GM21360 (cell line): ENCODE measurements around the gene GP1BA.

Experiments used
- ATAC-seq: cut with Tn5 transposase; IDR thresholded peaks from one replicate; pipeline ENCODE4 v1.9.1; 2021; ENCODE audit warnings: mild to moderate bottlenecking, moderate library complexity; ENCODE audit not compliant: unreplicated experiment

Gene GP1BA

DNA sequence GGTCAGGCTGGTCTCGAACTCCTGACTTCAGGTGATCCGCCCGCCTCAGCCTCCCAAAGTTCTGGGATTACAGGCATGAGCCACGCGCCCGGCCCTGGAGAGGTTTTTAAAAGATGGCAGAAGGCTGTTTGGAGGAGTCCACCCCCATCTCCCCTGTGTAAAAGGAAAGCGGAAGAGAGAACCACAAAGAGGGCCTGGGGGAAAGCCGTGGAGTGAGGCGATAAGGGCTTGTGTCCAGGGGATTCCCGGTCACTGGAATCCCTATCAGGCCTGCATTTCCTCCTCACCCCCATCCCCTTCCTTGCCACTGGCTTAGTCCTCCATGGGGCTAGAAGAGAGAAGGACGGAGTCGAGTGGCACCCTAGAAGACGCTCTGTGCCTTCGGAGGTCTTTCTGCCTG lies at the start of gene GP1BA:
TSS of gene GP1BA (plus strand) at position 315 of the 400 bp plus-strand sequence. CDS start 328 bp downstream, outside the sequence.
- no peak for ATAC-seq

DNA sequence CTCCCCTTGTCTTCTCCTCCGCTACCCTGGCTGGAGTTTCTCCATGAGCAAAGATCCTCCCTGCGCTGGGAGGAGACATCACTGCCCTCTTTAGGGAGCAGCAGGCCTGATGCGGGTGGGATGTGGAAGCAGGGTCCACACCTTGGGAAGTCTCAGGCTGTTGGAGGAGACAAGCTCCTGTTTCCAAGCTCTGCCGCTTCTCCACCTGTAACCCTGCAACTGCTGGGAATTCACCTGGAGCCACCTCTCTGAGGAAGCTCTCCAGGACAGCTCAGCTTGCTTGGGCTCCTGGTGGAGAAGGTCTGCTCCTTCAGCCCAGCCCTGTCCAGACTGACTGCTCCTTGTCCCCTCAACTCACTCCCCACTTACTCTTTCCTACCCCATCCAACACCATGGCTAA lies 47.6 kb upstream of the GP1BA start:
- no peak for ATAC-seq

DNA sequence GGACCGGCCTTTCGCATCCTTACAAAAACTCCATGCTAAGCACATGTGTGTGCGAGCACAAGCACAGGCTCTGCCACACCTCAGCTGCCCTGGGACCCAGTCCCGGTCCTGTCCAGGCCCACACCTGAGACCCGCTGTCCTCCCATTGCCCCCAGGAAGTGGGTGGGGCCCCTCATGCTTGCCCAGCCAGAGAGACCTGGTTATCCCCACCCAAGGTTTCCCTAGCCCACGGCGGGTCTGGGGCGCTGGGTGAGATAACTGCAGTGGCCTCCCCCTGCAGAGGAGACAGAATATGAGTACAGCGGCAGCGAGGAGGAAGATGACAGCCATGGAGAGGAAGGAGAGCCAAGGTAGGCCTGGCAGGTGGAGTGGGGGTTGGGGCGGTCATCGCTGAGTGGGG lies 45.2 kb upstream of the GP1BA start:
- no peak for ATAC-seq

DNA sequence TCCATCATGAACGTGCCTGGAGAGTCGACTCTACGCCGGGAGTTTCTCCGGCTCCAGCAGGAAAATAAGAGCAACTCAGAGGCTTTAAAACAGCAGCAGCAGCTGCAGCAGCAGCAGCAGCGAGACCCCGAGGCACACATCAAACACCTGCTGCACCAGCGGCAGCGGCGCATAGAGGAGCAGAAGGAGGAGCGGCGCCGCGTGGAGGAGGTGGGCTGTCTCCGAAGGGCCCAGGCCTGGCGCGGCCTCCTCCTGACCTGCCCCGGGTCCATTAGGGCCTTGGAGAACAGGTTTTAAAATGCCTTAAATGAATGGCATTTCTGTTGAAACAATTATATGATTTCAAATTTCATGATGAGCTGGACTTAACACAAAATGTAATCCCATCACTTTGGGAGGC lies 44.5 kb upstream of the GP1BA start:
- no peak for ATAC-seq

DNA sequence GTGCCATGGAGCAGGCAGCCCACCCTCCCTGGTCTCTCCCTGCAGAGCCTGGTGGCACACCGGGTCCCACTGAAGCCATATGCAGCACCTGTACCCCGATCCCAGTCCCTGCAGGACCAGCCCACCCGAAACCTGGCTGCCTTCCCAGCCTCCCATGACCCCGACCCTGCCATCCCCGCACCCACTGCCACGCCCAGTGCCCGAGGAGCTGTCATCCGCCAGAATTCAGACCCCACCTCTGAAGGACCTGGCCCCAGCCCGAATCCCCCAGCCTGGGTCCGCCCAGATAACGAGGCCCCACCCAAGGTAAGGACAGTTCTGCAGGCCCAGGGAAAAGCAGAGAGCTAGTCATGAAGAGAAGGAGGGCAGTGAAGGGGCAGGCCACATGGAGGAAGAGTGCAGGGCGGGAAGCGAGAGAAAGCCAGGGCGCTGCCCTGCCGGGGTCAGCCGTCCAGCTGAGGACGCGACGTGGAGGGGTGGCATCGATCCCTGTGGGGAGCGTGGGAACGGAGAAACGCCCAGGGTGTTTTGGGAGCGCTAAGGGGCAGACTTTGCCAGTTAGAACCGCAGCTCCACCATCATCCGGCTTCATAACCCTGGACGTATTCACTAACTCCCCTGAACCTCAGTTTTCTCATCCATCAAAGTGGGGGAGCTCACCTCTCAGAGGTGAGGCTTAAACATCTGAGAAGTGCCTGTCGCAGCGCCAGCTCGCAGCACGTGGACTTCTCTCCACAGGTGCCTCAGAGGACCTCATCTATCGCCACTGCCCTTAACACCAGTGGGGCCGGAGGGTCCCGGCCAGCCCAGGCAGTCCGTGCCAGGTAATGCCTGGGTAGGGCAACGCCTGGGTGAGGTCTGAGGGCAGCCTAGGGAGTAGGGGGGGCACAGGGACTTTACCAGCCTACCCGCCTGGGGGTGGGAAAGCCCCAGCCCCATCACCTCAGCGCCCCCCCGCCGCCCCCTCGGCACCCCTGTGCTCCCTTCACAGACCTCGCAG lies 40.4 kb upstream of the GP1BA start:
- no peak for ATAC-seq

DNA sequence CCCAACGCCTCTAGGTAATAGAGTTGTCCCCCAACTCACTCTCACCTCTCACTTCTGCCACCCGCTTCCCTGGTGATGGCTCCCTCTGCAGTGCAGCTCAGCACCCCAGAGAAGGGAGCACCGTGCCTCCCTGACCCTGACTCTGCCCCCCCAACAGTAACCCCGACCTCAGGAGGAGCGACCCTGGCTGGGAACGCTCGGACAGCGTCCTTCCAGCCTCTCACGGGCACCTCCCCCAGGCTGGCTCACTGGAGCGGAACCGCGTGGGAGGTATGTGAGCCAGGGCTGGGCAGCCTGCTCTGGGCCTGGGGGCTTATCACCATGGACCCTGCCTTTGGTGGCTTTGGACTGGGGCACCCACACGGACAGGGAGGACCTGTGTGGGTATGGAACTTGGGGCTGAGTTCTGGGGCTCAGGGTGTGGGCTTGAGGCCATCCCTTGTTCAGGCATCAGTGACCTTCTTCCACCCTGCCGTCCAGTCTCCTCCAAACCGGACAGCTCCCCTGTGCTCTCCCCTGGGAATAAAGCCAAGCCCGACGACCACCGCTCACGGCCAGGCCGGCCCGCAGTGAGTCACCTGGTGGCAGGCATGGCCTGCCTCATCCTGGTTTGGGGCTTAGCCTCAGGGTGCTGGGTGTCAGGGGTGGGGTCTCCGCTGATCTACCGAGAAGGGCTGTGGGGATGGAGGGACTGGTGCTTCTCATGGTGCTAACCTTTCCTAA lies 39.4 kb upstream of the GP1BA start:
- ATAC-seq = no peak

DNA sequence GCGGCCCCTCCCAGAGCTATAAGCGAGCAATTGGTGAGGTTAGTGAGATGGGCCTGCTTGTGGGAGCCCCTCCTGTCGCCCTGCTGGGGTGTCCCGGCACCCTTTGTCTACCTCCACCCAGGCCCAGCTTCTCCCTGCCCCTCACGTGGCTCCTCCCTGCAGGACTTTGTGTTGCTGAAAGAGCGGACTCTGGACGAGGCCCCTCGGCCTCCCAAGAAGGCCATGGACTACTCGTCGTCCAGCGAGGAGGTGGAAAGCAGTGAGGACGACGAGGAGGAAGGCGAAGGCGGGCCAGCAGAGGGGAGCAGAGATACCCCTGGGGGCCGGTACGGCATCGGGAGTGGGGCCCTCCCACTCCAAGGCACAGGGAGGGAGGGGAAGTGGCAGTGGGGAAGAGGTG lies 38.8 kb upstream of the GP1BA start:
- ATAC-seq = no peak

DNA sequence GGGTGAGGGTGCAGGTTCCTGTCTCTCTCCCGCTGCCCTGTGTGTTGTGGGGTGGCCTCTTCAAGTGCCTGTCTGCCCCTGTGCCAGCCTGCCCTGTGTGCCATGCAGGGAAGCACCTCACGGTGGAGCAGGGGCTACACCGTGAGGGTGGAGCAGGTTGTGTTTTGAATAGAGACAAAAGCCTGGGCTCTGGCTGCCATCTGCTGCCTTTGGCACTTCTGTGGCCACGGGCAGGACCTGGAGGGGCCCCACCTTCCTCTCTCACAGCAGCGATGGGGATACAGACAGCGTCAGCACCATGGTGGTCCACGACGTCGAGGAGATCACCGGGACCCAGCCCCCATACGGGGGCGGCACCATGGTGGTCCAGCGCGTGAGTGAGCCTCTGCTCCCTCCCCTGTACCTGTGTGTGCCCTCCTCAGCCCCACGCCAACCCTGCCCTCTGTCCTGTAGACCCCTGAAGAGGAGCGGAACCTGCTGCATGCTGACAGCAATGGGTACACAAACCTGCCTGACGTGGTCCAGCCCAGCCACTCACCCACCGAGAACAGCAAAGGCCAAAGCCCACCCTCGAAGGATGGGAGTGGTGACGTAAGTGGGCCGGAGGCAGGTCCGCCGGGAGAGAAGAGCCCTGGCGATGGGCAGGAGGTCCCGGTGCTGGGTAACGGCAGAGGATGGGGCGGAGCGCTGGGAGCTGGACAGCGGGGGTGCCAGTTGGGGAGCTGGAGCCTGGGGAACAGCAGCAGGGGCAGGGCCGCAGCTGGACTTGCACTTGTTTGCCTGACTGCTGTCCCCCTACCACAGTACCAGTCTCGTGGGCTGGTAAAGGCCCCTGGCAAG lies 38.1 kb upstream of the GP1BA start:
- no peak for ATAC-seq

DNA sequence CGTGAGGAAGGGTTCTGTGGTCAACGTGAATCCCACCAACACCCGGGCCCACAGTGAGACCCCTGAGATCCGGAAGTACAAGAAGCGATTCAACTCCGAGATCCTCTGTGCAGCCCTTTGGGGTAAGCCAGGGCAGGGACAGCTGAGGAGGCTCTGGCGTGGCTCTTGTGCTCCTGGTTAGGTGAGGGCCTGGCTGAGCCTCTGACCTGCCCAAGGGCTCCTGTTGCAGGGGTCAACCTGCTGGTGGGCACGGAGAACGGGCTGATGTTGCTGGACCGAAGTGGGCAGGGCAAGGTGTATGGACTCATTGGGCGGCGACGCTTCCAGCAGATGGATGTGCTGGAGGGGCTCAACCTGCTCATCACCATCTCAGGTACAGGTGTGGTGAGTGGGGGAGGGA lies 37.0 kb upstream of the GP1BA start:
- ATAC-seq = no peak

DNA sequence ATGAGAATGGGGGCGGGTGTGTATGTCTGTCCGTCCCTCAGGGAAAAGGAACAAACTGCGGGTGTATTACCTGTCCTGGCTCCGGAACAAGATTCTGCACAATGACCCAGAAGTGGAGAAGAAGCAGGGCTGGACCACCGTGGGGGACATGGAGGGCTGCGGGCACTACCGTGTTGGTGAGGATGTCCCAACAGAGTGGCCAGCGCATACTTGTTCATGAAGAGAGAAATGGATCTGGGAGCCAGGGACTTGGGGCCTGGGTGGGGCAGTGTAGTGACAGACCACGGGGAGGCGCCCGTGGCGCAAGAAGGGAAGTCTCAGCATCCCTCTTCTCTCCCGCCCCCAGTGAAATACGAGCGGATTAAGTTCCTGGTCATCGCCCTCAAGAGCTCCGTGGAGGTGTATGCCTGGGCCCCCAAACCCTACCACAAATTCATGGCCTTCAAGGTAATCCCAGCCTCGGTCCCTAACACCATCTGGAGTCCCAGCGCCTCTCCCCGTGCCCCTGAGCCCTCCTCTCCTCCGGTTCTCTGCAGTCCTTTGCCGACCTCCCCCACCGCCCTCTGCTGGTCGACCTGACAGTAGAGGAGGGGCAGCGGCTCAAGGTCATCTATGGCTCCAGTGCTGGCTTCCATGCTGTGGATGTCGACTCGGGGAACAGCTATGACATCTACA lies 36.3 kb upstream of the GP1BA start:
- ATAC-seq = no peak

DNA sequence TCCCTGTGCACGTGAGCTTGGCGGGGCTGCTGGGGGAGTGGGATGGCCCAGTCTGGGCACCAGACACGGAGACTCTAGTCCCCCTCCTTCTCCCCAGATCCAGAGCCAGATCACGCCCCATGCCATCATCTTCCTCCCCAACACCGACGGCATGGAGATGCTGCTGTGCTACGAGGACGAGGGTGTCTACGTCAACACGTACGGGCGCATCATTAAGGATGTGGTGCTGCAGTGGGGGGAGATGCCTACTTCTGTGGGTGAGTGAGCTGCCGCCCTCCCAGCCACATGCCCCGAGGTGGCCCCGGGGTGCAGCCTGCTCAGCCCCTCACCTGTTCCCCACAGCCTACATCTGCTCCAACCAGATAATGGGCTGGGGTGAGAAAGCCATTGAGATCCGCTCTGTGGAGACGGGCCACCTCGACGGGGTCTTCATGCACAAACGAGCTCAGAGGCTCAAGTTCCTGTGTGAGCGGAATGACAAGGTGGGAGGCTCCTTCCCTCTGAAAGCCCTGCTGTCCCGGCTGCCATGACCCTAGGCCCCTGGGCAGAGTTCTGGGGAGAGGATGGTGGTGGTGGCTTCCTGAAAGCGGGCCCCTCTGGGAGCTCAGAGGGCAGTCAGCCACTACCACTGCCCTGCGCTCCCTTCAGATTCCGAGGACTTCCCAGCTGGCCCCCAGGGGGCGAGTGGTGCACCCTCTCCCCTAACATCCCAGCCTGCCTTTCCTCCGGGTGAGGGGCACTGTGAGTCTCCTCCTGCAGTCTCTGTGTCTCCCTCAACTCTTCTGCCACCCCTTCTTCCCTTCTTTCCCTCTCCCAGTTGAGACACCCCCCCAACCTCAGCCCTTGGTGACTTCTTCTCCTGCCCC lies 35.5 kb upstream of the GP1BA start:
- no peak for ATAC-seq

DNA sequence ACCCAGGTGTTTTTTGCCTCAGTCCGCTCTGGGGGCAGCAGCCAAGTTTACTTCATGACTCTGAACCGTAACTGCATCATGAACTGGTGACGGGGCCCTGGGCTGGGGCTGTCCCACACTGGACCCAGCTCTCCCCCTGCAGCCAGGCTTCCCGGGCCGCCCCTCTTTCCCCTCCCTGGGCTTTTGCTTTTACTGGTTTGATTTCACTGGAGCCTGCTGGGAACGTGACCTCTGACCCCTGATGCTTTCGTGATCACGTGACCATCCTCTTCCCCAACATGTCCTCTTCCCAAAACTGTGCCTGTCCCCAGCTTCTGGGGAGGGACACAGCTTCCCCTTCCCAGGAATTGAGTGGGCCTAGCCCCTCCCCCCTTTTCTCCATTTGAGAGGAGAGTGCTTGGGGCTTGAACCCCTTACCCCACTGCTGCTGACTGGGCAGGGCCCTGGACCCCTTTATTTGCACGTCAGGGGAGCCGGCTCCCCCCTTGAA lies 34.8 kb upstream of the GP1BA start:
- ATAC-seq = no peak

DNA sequence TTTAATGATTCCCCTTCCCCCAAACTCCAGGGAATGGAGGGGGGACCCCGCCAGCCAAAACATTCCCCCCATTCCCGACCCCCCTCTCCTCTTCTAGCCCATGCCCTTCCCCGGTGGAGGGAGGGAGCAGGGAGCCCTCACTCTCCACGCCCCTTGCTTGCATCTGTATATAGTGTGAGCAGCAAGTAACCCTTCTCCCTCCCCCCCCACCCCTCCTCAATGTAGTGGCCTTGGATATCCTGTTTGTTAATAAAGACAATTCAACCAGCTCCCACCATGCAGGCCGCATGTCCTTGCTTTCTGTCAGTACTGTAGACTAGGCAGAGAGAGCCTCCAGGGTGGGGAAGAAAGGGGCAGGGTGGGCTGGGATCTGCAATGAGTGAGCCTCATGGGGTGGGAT lies 34.3 kb upstream of the GP1BA start:
- ATAC-seq = no peak

DNA sequence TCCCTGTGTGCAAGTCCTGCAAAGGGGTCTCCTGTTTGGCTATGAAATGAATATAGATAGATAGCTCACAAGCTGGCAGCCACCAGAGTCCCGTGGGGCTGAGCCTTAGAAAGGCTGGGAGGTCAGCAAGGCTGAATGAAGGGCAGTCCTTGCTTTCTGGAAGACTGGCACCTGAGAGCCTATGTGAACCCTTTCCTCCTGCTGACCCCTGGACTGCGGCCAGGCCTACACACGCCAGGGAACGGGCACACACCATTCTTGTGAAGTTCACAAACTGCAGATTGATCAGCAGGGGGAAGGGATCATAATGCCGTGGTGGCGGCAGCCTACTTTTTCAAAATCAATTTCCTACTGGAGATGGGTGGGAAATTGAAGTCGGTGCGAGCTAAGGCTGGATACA lies 33.7 kb upstream of the GP1BA start:
- no peak for ATAC-seq

DNA sequence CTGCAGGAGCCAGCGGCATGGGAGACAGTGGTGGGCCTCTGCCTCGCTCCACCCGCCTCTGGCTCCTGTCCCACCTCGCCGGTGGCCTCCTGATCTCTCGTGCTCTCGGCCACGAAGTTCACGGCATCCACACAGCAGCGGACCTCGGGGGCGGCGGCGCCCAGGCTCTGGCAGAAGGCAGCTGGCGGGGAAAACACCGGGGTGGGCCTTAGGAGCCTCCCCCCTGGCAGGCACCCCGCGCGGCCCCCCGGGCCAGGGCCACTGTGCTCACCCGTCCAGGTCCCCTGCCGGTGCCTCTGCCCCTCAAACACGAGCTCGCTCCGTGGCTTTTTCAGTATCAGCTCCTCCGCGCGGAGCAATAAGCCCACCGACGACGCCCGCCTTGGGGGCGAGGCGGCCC lies 33.1 kb upstream of the GP1BA start:
- ATAC-seq = no peak

DNA sequence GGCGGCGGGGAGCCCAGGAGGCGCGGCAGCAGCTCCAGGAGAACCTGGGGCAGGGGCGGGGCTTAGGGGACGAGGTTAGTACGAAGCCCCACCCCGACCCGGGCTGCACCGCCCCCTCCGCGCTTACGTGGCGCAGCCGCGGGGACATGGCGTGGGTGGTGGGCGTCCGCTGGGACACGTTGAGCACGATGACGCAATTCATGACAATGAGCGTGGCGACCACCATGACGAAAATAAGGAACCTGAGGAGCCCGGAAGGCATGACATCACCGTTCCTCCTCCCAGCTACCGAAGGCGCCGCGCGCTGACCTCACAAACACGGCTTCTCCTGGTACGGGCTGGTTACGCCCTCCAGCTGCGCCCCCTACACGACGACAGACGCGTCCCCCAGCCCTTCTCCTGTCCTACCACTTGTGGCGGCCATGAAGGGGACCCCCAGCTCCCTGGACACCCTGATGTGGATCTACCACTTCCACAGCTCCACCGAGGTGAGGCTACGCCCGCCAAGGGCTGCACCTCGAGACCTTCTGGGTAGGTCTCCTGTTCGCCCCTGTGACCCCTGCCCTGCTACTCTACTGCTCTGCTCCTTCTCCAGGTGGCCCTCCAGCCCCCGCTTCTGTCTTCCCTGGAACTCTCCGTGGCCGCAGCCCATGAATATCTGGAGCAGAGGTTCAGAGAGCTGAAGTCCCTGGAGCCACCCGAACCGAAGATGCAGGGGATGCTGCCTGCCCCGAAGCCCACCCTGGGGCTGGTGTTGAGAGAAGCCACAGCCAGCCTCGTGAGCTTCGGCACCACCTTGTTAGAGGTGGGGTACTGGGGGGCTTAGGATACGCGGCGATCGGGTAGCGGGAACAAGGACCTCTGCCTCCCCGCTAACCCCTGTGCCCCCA lies 32.5 kb upstream of the GP1BA start, which contains the start of gene C17orf107:
TSS of gene C17orf107 (plus strand) at position 196 of the 890 bp plus-strand sequence. CDS start at position 423, 227 bp downstream.
- no peak for ATAC-seq

DNA sequence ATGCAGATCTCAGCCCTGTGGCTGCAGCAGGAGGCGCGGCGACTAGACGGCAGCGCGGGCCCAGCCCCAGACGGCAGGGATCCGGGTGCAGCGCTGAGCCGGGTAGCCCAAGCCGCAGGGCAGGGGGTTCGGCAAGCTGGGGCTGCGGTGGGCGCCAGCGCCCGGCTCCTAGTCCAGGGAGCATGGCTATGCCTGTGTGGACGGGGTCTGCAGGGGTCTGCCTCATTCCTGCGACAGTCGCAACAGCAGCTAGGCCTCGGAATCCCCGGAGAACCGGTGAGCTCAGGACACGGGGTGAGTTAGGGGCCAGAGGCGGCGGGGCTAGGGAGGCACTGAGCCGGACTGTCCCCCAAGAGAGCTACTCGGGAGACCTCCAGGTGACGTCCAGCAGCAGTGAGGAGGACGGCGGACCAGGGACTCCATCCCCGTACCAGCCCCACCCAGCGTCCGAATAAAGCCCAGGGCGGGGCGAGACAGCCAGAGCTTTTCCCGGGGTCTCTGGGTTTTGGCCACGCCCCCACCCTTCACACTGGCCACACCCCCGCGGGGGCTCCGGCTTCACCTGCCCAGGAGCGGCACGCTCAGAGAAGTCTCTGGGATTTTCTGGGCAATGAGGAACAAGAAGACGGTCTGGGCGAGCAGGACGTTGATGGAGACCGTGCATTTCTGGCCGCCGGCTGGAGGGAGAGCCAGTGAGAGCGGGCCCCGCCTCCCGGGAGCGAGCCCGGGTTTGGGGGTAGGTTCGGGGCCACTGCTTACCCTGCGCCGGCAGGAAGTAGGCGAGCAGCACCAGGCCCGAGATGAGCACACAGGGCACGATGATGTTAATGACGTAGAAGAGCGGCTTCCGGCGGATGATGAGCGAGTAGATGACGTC lies 31.6 kb upstream of the GP1BA start:
- no peak for ATAC-seq
